ENCODE measurements around the gene ARL15.

DNA sequence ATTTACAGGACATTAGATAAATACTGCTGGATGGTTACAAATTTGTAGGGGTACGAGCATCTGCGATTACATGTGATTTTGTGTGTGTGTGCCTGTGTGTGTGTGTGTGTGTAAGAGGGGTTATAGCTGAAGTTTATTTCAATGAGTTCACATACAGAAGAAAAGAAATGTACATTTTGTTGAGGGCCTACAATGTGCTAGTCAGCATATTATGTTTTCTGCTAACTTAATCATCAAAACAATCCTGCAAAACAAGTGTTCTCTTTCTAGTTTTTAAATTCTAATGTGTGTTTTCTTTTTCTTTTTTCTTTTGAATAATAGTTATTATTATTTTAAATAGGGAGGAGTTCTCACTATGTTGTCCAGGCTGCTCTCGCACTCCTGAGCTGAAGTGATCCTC, 305.7 kb downstream of the ARL15 start:
- no peak for TF ChIP-seq CTCF (IDR thresholded peaks at IDR 0.05; ENCODE audit: extremely low read depth in 1 of 2, insufficient read depth in 1 of 2, low read depth in 1 of 2, low read length in 2 of 2)
- TF ChIP-seq POLR2A (IDR thresholded peaks at IDR 0.05; ENCODE audit: low read depth, low read length), result no peak

All from endothelial cell of umbilical vein (primary cell).